Activated T-cell treated with anti-CD3 and anti-CD28 coated beads, Interleukin-2, amount 50 U/mL, for 4 hours (primary cell): ENCODE measurements around the gene IFITM5. TPM values are rescaled to one million over a fixed set of nuclear protein-coding genes. Genes with fewer than 3 reads are reported as not detected.
"Not testable (repeated sequence)": the region's sequence is repeated elsewhere in the genome, so short reads cannot be mapped to it uniquely, and the experiment has no call there.

Experiments used
- ATAC-seq, 2 donors: fragments of 200-7000 bp; cut with Tn5 transposase; one replicate each; pipeline ENCODE4 v1.10.0; 2021
- DNase-seq: peaks from one replicate; pipeline ENCODE4 v3.0.0-alpha.2; 2020
- H3K27me3 Mint-ChIP-seq: one replicate; pipeline ENCODE4 v1.8.0; 2021; ENCODE audit warnings: low read depth, mixed read lengths
- H3K36me3 Mint-ChIP-seq: one replicate; pipeline ENCODE4 v1.8.0; 2022; ENCODE audit warnings: mixed read lengths; ENCODE audit not compliant: insufficient read depth
- H3K4me1 Mint-ChIP-seq: one replicate; pipeline ENCODE4 v1.8.0; 2021; ENCODE audit warnings: low read depth, mixed read lengths
- H3K4me3 Mint-ChIP-seq: one replicate; pipeline ENCODE4 v1.8.0; 2021; ENCODE audit warnings: mild to moderate bottlenecking, moderate library complexity, mixed read lengths
- H3K9me3 Mint-ChIP-seq: one replicate; pipeline ENCODE4 v1.8.0; 2021; ENCODE audit warnings: mixed read lengths
- total RNA-seq, 3 donors: library from RNA; stranded (reverse); gene quantifications; one replicate each; pipeline ENCODE4 v1.2.1, GENCODE V29; 2021

Gene IFITM5
- not detected for total RNA-seq

DNA sequence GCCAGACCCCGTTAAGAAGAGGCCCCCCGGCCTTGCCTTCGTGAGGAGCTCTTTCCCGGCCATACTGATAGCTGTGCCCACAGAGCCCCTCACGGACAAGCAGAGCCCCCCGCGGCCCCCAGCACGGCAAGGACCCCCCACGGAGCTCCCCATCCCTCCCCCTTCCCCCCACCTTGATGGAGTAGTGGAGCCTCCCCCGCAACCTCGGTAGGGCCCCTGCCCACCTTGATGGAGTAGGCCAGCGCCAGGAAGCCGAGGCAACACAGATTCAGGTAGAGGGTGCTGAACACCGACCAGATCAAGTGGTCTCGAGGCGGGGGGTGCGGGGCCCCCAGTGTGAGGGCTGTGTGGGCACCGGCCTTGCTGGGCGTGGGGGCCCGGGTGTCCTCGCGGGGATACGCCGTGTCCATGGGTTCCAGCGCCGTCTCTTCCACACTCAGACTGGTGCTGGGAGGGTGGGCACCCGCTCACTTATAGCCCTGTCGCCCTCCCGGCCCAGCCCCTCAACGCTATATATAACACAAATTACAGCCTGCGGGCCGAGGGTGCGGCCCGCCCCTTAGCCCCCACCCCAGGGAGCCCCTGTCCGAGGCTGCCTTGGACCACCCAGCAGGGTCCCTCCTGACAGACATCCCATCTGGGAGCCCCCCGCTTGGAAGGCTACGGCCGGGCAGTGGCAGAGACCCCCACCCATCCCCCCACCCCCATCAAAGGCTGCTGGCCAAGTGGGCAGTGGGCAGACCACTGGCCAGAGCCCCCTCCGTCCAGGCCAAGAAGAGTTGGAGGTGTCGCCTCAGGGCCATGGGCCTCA, at the start of gene IFITM5:
Gene IFITM5 (minus strand): TSS at position 446 of the 811 bp plus-strand sequence. CDS start 36 bp downstream, at position 410.
- Mint-ChIP-seq H3K4me1 (peaks cover 39% of the 10 kb centered on the region), H3K9me3 (no peaks in the 10 kb centered on the region), H3K4me3 (no peak within 1 kb of the TSS), H3K36me3 (no peaks in the 10 kb centered on the region), H3K27me3 (peaks cover 8% of the 10 kb centered on the region)
- DNase-seq = peak; percentile 11
- ATAC-seq = no peak

DNA sequence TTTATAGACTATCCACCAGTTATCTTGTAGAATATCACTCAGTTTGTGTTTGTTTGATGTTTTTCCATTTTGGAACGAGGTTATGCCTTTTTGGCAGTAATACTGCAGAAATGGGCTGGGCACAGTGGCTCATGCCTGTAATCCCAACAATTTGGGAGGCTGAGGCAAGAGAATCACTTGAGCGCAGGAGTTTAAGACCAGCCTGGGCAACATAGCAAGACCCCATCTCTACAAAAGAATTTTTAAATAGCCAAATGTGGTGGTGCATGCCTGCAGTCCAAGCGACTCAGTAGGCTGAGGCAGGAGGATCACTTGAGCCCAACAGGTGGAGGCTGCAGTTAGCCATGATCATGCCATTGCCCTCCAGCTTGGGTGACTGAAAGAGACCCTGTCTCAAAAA, 47.2 kb upstream of the IFITM5 start:
- Mint-ChIP-seq H3K27me3 (no peaks in the 10 kb centered on the region), H3K4me3 (no peak overlapping the region), H3K9me3 (no peaks in the 10 kb centered on the region), H3K4me1 (peaks cover 21% of the 10 kb centered on the region), H3K36me3 (no peaks in the 10 kb centered on the region)
- ATAC-seq (no peak), DNase-seq (no peak)

DNA sequence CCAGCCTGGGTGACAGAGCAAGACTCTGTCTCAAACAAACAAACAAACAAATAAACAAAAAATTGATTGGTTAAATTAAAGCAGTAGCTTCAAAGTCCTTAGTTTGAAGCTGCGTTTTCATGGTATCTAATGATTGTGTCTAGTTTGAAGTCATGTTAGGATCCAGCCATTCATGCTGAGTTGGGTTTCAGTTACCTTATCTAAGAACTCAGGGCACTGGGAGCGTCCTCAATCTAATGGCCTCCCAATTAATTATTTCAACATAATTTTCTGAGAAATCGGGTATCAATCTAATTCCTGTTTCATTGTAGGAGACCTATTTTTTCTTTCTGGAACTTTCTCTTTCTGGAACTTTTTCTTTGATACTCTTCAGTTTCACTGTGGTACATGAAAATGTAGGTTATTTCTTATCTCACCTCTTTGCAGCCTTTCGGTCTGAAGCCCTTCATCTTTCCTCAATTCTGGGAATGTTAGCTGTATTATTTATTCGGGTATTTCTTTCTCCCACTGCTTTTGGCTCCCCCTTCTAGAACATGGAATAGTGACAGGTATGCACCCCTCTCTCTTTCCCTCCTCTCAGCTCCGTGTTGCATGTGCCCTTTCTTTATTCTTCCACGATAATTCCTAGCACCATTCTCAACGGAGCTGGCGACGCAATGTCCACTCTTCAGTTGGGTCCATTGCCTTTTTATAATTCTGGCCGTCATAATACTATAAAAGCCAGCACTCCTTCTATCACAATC, 45.7 kb upstream of the IFITM5 start:
- Mint-ChIP-seq H3K4me1 (peaks cover 18% of the 10 kb centered on the region), H3K27me3 (no peaks in the 10 kb centered on the region), H3K9me3 (no peaks in the 10 kb centered on the region), H3K36me3 (no peaks in the 10 kb centered on the region), H3K4me3 (no peak overlapping the region)
- DNase-seq = no peak
- no peak for ATAC-seq

DNA sequence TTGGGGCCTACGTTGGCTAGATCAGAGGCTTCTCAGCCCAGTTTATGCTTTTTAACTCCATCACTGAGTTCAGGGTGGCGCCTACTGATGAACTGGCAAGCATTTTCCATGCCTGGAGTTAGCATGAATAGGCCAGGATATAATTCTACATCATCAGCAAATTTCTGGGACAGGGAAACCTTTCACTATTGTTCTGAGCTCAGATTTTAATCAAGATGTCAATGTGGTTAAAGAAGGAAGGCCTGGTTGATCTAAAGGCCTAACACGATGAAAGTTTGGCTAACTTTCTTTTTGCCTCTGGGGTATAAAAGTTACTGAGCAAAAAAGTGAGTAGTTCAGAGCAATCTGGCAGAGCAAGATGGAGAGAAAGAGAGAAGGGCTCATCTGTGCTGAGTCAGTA, 43.0 kb upstream of the IFITM5 start:
- Mint-ChIP-seq H3K9me3 (no peaks in the 10 kb centered on the region), H3K36me3 (no peaks in the 10 kb centered on the region), H3K4me1 (peaks cover 18% of the 10 kb centered on the region), H3K4me3 (no peak overlapping the region), H3K27me3 (no peaks in the 10 kb centered on the region)
- ATAC-seq (no peak), DNase-seq (no peak)

DNA sequence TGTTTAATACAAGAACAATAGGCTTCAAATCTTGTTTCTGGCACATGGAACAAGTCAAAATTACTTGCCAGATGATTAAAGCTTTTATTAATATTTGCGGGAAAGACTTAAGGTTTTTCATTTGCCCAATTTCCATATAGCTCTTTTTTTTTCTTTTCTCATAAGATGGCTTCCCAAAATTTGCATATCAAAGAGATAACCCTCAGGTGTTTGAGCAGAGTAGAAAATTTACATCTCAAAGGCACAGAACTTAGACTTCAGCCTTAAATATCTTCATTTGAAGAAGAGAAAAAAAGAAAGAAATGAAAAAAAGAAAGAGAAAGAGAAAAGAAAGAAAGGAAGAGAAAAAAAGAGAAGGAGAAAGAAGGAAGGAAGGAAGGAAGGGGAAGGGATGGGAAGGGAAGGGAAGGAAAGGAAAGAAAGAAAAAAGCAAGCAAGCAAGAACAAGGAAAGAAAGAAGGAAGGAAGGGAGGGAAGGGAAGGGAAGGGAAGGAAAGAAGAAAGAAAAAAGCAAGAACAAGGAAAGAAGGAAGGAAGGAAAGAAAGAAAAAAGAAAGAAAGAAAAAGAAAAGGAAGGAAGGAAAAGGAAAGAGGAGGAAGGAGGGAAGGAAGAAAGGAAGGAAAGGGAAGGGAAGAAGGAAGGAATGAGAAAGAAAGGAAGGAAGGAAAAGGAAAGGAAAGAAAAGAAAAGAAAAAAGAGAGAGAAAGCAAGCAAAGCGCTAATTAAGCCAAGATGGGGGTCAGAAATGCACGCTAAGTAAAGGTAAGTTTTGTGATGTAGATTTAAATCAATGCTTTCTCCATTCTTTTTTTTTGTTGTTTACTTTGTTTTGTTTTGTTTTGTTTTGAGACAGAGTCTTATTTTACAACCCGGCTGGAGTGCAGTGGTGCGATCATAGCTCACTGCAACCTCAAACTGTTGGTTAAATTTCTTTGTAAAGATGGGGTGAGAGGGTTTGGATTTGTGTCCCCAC, 41.5 kb upstream of the IFITM5 start:
- H3K9me3 Mint-ChIP-seq = no peaks in the 10 kb centered on the region
- no peaks in the 10 kb centered on the region for H3K36me3 Mint-ChIP-seq
- ATAC-seq (no peak), DNase-seq (no peak)
- H3K4me1 Mint-ChIP-seq = peaks cover 29% of the 10 kb centered on the region
- H3K4me3 Mint-ChIP-seq = no peak overlapping the region
- no peaks in the 10 kb centered on the region for H3K27me3 Mint-ChIP-seq

DNA sequence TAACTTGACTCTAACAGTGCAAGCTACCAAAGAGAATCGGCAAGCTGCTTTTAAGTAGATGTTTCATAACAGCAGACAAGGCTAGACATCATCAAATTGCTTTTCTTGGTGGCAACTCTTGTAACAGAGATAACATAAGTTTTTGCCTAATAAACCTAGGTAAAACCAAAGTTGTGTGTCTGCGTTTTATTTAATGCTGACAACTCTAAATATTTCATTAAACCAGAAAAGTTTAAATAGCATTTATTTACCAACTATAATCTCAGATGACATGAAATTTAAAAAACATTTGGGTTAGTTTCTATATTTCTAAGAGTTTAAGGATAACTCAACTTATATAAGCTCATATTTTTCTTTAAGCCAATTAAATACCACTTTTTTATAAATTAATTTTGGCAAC, 40.6 kb upstream of the IFITM5 start:
- ATAC-seq = no peak
- H3K4me1 Mint-ChIP-seq = peaks cover 34% of the 10 kb centered on the region
- no peak overlapping the region for H3K4me3 Mint-ChIP-seq
- DNase-seq = no peak
- no peaks in the 10 kb centered on the region for H3K9me3 Mint-ChIP-seq
- H3K27me3 Mint-ChIP-seq = no peaks in the 10 kb centered on the region
- H3K36me3 Mint-ChIP-seq = no peaks in the 10 kb centered on the region

DNA sequence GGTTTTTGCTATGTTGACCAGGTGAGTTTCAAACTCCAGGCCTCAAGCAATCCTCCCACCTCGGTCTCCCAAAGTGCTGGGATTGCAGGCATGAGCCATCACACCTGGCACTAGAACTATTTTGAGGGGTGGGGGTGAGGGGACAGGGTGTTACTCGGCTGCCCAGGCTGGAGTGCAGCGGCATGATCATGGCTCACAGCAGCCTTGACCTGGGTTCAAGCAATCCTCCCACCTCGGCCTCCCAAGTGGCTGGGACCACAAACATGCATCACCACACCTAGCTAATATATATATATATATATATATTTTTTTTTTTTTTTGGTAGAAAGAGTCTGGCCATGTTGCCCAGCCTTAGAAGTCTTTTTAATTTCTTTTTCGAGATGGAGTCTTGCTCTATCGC, 38.4 kb upstream of the IFITM5 start:
- ATAC-seq (no peak), DNase-seq (no peak)
- no peaks in the 10 kb centered on the region for H3K27me3 Mint-ChIP-seq
- no peaks in the 10 kb centered on the region for H3K36me3 Mint-ChIP-seq
- peaks cover 38% of the 10 kb centered on the region for H3K4me1 Mint-ChIP-seq
- no peak overlapping the region for H3K4me3 Mint-ChIP-seq
- H3K9me3 Mint-ChIP-seq = no peaks in the 10 kb centered on the region

DNA sequence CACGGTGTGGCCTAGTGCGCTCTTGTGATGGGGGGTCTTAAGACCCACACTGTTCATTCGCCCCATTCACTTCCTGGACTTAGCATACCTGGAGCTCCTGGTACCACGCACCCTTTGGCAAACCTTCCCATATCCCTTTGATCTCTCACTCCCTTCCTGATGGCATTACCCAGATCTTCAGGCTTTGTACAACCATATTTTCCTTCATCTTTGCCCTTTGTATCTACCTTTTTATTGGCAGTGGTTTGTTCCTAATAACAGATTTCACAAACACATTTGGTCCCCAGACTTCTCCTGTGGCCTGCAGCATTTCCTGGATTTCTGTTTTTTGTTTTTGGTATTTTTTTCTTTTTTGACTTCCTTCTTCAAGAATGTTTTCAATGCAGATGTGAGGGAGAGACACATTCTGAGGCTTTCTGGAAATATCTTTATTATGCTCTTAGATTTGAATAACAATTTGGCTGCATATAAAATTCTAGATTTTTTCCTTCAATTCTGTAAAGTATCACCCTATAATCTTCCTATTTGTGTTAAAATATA, 37.4 kb upstream of the IFITM5 start:
- Mint-ChIP-seq H3K36me3 (no peaks in the 10 kb centered on the region), H3K9me3 (no peaks in the 10 kb centered on the region), H3K4me1 (peaks cover 40% of the 10 kb centered on the region), H3K27me3 (no peaks in the 10 kb centered on the region), H3K4me3 (no peak overlapping the region)
- no peak for ATAC-seq
- no peak for DNase-seq

DNA sequence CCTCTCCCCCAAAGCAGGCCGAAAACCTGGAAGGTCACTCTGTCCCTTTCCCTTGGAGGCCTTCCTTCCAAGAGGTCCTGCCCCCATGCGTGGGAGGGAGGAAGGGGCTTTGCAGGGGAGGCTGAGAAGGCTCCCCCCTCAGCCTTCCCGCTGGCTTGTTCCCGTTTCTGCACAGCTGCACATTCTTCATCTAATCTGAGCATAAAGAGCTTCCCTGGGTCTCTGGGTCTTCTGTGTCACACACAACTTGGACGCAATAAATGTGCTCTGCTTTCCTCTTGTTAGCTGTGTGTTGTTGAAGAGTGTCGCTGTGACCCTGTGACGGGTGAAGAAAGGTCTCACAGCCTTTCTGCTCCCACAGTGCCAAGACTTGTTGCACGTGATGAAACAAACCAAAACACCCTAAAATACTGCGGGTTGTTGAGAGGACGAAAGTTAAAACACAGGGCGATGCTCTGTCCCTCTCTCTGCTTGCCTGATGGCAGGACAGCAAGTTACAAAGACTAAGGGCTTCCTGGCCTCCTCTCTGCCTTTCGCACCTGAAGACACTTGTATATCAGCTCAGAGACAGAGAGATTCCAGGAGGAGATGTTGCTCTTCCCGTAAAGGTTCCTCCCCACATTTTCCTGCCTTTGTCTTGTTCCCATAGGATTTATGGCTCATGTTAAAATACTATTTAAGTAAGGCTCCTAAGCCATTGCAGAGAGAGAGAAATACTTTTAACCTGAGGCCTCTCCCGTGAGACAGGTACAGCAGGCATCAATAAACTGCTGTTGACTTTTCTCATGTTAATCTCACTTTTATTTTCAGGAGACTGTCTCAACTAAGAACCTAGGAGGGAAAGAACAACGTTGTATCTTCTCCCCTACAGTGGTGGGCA, 36.7 kb upstream of the IFITM5 start:
- H3K4me3 Mint-ChIP-seq = no peak overlapping the region
- H3K36me3 Mint-ChIP-seq = no peaks in the 10 kb centered on the region
- H3K4me1 Mint-ChIP-seq = peaks cover 40% of the 10 kb centered on the region
- DNase-seq (no peak), ATAC-seq (no peak)
- H3K27me3 Mint-ChIP-seq = no peaks in the 10 kb centered on the region
- H3K9me3 Mint-ChIP-seq = no peaks in the 10 kb centered on the region

DNA sequence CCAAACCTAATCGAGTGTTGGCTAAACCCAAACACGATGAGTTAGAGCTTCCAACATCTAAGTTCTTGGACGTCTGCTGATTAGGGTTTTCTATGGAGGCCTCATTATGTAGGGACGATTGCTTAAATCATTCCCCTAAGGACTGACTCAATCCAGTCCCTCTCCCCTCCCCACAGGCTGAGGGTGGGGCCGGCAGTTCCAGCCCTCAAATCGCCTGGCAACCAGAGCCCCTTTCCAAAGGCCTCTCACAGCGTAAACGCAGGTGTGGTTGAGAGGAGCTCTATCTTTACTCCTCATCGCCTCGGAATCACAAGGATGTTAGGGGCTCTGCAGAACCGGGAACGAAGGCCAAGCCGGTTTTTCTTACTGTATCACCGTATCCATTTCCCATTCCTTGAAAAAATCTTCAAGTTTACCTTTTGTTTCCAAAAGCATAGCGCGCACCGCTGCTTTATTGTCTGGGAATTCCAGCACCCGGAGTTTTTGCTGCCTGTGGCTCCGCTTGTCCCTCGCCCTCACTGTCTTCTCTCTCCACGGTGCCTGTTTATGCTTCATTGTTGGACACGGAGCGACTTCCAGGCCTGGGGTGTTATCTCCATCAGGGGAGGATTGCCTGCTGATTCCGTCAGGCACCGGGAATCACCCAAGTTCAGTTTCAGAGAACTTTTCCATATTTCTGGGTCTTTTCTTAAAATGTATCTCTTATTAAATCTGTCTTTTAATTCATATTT, 35.1 kb upstream of the IFITM5 start:
- Mint-ChIP-seq H3K4me1 (peaks cover 50% of the 10 kb centered on the region), H3K9me3 (no peaks in the 10 kb centered on the region), H3K36me3 (no peaks in the 10 kb centered on the region), H3K27me3 (no peaks in the 10 kb centered on the region), H3K4me3 (no peak overlapping the region)
- no peak for ATAC-seq
- no peak for DNase-seq

DNA sequence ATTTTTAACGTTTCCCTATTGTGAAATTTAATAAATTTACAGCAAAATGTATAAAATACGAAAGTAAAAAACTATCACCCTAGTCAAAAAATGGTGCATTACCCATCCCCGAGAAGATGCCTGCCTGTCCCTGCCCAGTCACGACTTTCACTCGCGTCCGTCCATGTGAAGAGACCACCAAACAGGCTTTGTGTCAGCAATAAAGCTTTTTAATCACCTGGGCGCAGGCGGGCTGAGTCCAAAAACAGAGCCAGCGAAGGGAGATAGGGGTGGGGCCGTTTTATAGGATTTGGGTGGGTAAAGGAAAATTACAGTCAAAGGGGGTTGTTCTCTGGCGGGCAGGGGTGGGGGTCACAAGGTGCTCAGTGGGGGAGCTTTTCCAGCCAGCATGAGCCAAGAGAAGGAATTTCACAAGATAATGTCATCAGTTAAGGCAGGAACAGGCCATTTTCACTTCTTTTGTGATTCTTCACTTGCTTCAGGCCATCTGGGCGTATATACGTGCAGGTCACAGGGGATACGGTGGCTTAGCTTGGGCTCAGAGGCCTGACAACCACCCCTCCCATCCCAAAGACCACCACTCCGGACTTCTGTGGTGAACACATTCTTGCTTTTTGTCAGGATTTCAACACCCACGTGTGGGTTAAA, 34.4 kb upstream of the IFITM5 start:
- H3K36me3 Mint-ChIP-seq, ATAC-seq, DNase-seq, H3K27me3 Mint-ChIP-seq, H3K9me3 Mint-ChIP-seq, H3K4me3 Mint-ChIP-seq: not testable (repeated sequence)
- peaks cover 55% of the 10 kb centered on the region for H3K4me1 Mint-ChIP-seq

DNA sequence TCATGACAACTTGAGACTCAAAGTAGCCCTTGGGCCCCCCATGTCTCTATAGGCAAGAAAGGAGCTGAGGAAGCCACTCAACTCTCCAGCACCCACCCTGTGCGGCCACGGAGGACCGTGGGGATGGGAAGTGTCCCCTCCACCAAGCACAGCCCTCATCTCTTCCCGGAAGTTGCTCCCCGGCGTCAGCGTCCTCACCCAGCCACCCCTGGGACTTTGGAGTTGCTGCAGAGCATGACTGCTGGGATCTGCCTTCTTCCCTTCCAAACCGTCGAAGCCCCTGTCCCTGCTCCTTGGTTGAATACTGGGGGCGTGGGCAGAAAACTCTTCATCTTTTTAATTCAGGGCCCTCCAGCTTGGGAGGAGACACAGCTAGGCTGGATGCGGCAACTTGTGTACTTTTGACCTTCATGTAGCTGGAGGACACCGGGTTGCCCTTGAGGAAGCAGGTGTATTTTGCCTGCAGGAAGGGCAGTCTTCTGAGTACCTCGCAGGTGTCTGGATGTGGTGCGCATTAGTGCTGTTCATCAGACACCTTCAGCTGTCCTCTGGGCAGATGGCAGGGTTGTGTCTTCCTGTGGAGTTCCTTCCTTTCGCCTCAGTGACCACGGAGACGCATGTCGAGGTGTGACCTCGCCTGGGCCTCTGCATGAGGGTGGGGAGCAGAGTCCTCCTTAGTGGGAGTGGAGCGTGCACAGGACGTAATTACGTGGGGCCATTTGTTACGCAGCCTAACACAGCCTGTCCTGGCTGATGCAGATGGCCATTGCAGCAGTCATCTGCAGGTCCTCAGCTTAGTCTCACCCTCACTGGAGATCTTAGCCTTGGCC, 33.5 kb upstream of the IFITM5 start:
- H3K36me3 Mint-ChIP-seq = no peaks in the 10 kb centered on the region
- H3K27me3 Mint-ChIP-seq = no peaks in the 10 kb centered on the region
- H3K9me3 Mint-ChIP-seq = no peaks in the 10 kb centered on the region
- no peak overlapping the region for H3K4me3 Mint-ChIP-seq
- ATAC-seq (no peak), DNase-seq (no peak)
- H3K4me1 Mint-ChIP-seq = peaks cover 59% of the 10 kb centered on the region
